ENCODE data around the gene RAB6B.

The RAB6B gene

DNA sequence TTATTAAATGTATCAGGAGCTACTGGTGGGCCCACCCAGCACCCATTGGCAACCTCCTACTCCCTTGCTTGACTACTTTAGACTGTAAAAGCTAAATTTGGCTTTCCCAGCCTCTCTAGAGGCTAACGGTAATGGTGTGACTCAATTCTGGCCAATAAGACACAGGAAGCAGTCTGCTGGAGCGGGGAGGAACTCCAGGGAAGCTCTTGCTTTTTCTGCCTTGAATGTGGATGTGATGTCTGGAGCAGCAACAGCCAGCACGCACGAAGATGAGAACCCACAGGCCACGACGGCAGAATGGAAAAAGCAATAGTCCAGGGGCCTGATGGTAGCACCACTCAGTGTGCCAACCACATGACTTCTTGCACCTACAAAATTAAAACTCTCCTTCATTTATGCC, 39.9 kb downstream of the RAB6B start:
- no peak for DNase-seq

DNA sequence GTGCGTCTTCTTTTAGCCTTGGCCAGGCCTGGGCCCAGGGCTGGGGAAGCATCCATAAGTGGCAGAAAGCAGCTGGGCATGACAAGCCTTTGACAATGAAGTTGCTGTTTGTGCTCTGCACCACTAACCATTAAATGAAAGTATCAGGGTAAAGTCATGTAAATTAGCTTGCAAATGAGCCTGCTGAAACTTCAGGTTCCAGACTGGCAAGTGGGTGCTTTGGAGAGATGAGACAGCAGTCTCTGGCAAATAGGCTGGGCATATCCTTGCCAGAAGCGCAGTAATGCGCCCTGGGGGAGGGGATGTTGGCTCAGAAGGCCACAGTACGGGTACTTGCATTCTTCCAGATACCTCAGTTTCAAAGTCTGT, 40.7 kb downstream of the RAB6B start:
- DNase-seq: no peak

DNA sequence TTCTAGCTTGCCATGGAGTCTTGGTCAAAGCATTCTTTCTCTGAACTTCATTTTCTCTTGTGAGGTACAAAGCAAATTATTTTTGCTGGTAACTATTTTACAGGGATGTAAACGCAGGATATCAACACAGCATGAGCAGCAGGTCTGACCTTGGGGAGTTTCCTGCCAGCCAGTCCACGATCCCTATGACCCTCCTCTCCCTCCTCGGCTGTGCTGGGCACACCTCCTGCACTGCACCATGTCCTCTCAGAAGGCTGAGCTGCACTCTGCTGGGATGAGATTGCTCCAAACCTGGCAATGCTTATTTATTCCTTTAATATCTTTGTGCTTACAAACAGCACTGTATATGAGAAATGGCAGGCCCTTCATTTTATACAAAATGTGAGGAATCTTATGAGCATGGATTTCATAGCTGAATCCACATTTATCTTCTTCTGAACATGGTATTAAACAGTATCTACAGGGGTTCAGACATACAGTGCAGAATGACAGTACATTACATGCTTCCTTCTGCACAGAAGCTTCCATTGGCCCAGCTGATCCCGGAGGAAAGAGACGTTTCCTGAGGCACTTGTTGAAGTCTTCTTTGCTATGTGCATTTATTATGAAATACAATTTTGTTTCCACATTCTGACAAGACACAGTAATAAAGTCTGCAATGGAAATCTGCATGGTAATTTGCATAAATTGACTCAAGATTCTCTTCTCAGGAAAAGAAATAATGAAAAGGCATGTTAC, 41.2 kb downstream of the RAB6B start:
- DNase-seq: no peak

DNA sequence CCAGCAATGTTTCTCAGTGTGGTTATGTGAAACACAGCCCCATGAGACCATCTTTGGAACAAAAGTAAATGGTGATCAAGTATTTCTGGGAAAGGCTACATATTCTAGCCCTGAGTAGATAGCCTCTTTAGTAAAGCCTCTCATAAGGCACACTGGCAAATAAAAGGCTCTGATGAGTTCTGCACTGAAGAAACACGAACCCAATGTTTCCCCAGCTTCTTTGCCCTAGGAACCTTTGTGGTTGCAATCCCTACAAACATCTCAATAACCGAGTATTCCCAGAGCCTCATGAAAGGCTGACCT, 41.8 kb downstream of the RAB6B start:
- DNase-seq: no peak

DNA sequence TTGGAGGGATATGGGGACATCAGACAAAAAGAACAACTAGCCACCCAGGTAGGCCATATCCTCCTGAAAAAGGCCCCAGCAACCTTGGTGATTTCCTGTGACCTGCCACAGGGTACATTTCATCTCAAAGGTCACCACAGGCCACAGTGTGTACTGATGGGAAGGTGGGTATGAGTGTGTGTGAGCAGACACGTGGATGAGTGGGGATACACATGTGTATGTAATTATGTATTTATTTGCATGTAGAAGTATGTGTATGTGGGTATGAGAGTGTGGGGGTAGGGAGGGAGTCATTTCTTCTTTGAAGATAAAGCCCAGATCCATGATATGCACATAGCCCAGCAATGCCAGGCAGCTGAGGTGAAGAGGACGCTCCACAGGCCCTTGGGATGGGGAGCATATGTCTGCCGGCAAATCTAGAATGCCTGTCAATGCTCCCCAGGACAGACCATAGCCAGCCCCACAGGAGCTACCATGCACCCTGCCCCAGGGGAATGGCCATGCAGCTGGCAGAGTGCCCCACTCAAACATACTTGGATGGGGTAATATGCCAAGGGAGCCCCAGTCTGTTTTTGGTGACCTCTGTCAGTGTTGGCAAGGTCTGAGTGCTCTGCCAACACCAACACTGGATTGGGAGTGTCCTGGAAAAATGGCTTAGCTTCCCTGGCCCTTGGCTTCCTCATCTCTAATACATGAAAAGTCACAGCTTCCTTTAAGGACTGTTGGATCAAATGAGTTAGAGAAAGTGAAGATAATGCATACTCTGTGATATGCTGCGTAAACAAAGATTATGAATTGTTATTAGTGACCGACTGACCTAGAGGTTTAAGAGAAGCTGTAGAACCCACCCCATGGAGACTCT, 42.4 kb downstream of the RAB6B start:
- DNase-seq: no peak

DNA sequence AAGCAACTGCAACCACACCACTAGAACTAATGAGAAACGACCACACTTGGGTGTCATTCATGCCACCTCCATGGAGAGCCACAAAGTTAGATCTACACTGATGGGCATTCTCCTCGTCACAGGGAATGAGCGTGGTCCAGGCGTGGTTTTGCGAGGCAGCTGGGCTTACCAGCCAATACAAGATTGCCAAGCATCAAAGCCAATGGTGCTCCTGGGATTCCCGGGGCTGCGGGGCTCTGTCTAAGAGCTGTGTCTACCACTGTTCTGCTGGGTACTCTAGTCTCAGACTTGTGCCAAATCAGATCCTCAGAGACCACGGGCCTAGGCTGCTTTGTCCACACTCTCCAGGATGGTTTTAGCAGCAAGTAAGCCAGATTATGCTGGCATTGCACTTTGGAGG, 43.8 kb downstream of the RAB6B start:
- DNase-seq: no peak

DNA sequence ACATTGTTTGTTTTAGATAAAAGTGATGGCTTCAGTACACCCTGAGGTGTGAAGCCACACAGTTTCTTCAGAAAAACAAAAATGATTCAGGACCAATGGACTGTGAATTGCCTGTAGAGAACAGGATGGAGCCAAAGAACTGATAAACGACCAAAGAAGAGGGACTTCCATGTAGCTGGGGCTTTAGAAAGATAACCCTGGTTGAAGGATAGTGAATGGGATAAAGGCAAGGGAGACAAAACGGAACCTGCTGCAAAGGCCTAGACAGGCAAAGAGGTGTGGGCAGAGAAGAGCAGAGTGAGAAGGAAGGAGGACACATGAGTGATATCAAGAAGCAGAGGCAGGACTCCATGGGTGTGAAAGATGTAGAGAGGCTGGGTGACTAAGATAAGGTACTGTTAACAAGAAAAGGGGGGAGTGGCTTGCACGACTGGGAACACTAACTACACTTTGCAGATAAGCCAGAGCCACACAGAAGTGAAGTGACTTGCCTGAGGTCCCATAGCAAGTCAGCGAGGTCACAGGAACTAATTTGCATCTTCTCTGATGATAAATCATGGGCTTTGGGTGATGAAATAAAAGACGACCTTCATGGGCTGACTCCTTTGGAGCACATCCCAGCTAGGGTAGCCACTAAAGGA, 44.3 kb downstream of the RAB6B start:
- DNase-seq: no peak

DNA sequence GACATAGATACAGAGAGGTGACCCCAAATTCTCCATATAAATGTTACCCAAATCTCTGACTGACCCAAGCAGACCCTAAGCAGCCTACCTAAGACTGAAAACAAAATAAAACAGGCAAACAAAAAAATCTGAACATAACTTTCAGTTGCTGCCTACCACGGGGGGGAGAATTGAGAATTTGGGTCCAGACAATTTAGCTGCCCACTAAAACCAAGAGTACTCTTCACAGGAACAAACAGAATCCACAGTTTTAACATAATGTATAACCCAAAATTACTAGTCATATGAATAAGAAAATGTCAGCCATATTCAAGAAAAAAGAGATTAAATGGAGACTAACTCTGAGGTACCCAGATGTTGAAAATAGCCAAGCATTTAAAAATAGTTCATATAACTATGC, 45.6 kb downstream of the RAB6B start:
- no peak for DNase-seq

DNA sequence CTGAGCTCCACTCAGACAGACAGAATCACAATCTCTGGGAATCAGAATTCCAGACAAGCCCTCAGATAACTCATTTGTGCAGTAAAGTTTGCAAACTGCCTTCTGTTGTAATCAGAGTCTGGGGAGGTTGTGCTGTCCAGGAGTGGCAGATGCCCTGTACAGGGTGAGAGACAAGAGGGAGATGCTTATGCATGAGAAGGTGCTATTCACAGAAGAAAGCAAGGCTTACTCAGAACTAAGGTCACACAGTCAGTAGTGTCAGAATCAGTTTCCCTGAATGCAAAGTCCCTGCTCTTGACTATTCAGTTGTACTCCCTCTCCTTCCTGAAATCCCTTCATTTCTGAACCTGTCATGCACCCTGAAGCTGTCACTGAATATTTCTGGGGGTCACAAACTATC, 46.3 kb downstream of the RAB6B start:
- no peak for DNase-seq

DNA sequence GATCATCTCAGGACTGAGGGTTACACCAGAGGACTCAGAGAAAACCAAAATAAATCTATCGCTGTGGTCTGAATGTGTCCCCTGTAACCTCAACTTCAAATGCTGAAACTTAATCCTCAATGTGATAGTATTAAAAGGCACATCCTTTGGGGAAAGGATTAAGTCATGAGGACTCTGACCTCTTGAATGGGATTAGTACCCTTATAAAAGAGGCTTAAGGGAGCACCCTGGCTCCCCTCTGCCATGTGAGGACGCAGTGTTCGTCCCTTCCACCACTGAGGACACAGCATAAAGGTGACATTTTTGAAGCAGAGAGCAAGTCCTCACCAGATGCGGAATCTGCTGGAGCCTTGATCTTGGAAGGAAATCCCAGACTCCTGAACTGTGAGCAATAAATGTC, 50.6 kb downstream of the RAB6B start:
- no peak for DNase-seq

DNA sequence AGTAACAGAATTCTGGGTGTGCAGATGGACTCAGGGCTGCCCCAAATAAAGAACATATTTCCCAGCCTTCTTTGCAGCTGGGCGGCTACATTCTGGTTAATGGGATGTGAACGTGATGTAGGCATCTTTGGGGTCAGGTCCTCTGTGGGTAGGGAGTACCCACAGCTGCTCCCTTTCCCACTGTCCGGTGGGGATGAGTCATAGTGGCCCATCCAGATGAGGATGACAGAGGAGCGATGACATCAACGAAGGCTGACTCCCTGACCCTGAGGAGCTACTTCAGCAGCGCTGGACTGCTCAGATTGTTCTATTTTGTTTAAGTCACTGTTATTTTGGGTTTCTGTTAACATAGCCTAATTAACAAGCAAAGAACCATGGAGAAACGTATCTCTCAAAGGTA, 52.0 kb downstream of the RAB6B start:
- DNase-seq: no peak

DNA sequence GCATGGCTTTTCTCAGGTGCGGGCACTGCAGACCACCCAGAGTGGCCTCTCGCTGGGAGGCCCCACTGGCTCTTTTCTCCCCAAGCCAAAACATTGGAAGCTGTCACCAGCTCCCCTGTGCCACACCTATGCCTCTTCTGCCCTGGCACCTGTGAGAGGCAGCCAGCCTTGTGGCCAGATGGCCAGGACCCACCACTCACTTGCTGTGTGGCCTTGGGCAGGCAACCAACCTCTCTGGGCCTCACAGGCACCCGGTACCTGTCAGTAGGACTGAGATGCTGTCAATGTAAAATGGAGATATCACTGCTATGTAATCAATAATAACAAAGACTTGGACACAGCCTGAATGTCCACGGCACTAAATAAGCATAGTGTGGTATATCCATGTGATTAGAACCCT, 53.5 kb downstream of the RAB6B start:
- no peak for DNase-seq

DNA sequence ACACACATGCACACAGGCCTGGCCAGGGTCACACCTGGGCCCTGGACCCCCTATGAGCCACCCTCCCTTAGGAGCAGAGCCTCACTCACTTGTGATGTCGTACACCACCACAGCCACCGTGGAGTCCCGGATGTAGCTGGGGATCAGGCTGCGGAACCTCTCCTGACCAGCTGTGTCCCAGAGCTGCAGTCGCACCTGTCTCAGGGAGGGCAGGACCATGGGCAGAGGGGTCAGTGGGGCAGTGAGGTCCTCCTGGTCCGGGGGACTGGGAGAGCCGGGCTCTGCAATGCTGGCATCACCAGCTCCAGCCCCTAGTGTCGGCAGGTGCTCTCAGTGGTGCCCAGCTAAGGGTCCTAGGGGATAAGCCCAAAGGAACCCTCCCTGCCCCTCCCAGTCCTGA, 54.5 kb downstream of the RAB6B start:
- DNase-seq: no peak

DNA sequence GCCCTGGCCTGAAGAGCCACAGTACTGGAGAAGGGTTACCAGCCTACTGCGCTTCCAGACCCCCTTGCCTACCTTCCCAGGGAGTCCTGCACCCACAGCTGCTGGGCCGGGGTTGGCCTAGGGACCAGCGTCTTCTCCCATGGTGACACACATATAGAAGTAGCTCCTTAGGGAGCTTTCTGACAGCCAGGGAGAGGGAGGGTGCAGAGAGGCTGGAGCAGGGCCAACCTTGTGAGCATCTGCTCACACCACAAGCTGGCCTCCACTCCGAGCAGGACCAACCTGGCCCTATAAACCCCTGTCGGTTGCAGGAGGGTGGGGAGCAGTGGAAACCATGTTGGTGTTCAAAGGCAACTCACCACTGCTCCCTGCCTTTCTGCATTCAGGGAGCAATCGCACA, 54.9 kb downstream of the RAB6B start:
- no peak for DNase-seq

DNA sequence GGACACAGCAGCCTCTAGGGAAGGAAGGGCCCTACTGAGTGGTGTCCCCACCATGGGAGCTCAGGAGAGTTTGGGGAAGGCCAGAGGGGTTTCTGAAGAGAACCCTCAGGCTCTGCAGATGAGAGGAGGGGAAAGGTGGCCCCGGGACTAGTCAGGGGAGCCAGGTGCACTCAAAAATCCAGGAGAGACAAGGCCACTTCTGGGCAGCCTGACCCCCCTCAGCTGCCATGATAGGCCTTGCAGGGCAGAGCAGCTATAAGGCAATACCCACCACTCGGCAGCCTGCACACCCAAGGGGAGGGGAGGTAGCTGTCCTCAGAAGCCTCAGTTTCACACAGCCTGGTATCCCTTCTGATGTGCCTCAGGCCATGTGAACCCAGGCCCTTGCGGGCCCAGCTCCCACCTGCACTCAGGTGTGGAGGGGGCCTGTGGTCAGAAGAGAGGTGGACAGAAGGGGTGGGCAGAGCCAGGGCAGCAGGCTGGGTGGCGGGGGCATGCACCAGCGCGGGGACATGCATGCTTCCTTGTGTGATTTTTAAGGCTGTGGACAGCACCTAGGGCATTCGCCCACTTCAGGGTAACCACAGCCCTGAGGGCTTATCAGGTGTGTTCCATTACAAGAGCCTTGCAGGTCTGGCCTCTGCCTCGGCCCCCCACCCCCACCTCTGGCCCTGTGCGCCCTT, 55.5 kb downstream of the RAB6B start:
- no peak for DNase-seq

DNA sequence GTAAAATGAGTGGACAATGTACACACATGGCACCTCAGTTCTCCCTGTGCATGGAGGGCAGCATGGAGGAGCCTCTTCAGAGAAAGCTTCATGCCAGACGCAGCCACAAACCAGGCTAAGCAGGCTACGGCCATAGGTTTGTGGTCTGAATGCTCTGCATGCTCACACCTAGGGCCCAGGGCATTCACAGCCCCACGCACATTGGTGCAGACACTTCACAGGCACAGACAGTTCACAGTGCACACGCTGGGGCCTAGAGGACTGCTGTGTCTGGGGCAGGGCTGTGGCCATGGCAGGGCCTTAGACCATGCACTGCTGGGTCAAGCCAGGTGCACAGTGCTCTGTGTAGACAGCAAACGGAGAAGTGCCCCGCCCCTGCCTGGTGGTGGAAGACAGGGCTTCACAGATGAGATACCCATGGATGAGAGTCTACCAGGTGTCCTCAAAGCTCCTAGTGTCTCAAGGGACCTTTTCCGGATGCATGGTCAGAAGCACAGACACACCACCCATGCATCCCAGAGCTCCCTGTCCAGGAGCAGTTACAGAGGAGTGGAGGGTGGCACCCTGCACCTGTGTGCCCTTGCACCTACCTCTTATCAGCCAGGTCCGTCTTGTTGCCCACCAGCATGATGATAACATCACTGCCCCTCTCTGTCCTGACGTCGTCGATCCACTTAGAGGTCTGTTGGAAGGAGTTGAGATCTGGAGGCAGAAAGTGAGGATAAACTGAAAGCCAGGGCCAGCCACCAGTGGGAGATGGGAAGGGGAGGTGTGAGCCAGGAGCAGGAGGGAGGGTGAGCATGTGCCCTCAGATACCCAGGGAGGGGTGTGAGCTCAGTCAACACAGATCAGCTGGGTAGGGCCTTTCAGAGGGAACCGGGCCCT, 56.5 kb downstream of the RAB6B start:
- no peak for DNase-seq

DNA sequence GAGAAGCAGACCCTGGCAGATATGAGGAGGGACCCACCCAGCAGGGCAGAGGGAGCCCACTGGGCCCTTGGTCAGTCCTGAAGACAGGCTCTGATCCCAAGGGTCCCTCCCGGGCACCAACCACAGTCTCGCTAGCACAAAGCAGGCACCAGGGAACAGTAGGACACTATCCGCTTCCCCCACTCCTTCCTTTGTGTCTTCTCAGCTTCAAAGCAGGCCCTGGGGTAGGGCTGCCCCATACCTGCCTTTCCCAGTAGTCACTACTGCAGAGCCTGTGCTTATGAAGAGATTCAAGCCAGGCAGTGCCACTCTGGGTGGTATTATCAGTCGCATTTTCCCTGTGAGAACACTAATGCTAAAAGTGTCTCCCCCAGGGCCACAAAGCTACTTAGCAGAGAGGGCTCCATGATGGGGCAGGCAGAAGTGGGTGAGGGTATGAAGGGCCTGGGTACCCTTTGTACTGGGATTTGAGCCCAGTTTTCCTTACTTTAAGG, 57.3 kb downstream of the RAB6B start:
- no peak for DNase-seq

DNA sequence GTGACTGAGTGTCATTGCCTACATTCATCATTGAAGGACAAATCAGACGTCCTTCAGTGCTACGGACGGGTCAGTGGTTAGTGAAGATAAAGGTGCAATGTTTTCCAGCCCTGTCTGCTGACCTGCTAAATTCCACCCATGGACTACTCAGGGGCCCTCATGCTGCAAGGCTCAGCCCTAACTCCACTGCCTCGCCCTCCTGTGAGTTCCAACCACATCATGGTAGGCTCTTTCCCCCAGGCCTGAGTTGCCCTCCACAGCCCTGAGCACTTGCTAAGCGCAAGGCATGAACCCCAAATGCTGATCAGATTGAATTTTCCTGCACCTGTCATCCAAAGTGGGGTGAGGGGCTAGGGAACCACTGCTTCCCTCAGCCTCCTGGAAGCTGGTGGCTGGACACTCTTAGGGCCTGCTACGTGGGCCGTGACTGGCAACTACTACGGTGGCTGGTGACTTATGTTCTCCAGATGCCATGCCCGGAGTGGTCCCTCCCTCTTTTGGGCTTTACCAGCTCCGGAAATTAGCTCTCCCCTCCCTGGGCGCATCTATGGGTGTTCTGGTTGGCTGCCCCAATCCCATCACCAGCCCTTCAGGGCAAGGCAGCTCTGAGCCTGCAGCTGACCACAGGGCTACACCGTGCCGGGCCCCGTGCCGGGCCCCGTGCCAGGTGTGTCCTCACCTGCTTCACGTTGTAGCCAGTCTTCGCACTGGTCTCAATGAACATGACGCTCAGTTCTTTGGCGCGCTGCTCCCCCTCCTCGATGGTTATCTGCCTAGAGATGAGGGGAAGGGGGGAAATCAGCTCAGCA, 58.0 kb downstream of the RAB6B start:
- no peak for DNase-seq

DNA sequence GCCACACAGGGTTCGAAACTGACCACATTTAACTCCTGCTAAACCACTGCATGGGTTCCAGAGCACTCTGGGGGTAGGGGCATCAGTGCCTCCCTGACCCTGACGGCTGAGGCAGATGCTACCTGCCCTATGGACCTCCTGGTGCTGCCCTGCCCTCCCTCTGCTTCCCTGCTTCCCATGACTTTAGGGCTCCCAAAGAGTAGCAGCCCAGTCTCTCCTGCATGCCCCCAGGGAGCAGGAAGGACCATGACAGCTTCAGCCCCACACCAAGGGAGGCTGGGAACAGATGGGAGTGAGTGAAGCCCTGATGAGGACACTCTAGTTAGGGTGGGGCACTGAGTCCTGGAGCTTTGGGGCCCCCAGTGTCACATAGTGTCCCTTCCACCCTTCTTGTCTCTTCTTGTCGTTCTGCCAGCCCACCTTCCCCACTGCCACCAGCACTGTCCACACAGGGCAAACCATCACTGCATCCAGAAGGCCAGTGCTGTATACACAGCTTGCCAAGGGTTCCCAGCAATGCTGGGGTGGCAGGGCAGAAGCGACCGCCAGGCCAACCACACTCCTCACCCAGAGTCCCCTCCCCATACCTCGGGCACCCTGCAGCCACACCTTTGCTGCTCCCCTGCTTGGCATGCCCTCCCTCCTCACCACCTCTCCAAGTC, 59.1 kb downstream of the RAB6B start:
- no peak for DNase-seq

DNA sequence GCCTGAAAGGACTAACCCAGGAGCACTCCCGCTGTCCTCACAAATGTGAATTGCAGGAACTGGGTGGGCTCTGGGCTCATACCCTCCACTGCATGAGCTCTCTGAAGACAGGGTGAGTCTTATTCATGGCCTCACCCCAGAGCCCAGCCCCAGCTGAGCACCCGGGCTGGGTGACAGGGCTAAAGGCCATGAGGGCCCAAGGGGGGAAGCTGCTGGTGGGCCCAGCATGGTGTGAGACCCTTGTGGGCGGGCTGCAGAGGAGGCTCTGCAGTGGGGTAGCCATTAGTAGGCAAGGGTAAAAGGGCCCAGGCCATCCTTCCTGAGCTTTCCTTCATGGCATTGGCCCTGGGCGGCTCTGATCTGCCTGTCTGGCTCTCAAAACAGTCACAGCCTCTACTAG, 59.7 kb downstream of the RAB6B start:
- no peak for DNase-seq

DNA sequence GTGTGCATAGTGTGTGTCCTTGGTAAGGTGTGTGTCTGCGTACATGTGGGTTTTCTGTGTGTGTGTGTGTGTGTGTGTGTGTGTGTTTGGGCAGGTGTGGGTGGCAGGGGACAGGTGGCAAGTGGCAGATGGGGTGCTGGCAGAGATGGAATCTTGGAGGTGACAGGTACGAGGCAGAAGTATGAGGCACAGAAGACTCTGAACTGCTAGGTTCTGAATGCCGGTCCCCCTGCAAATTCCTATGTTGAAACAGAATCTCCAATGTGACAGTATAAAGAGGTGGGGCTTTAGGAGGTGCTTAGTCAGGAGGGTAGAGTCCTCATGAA, 60.3 kb downstream of the RAB6B start:
- no peak for DNase-seq
